ENCODE data around the gene ZNF367. TPM values are rescaled to one million over a fixed set of nuclear protein-coding genes. Genes with fewer than 3 reads are reported as not detected.

Gene ZNF367
- total RNA-seq, 1 experiment from 2014 or later: 14.0 TPM

DNA sequence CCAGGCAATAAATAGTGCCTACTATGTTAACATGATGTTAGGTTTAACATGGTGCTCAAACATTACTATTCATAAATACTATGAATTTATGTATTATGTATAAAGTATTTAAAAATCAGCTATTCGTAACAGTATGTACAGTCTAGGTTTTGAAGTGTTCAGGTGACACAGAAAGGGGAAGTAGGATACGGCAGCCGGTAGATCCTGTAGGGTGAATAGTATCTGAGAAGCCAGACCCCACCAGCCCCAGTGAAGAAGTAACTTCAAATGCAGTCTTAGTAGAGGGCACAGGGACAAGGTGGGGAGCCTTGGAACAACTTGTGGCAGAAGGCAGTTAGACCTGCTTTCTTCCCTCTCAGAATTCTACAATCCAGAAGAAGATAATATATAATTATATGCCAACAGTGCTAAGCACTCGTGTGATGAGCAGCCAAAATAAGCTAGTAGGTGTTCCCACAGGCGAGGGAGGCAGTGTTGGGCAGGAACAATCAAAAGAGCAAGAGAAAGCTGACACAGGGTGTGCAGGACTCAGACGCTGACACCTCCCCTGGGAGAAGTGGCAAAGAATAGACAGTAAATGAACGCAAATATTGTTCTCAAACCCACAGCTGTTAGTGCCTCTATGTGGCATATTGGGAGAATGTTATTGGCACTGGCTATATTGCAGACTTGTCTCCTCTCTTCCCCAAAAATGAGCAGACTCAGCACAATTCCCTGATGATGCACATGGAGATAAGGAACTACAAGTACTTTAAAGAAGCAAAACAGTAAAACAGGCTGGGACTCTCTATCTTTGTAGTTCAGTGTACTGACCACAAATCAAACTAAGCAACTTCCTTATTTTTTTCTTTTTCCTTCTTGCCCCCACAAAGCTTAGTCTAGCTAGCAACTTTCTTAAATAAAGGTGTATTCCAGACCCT, 4.6 kb downstream of the ZNF367 start:
- Histone ChIP-seq H3K27me3 (ENCODE audit: insufficient read depth, low read depth) (no peaks in the 10 kb centered on the region), H3K79me2 (ENCODE audit: low read depth) (peaks cover 77% of the 10 kb centered on the region), H3K36me3 (ENCODE audit: low read depth) (no peaks in the 10 kb centered on the region), H3K4me2 (no peak overlapping the region), H2AFZ (no peak overlapping the region), H3K9me2 (ENCODE audit: insufficient read depth) (no peaks in the 10 kb centered on the region), H3K9me3 (ENCODE audit: insufficient read depth, low read depth) (no peaks in the 10 kb centered on the region), H3K4me1 (replicated peaks; ENCODE audit: insufficient read depth) (peaks cover 8% of the 10 kb centered on the region; the same call in 1 of the 2 replicates), H3K27ac (no peak overlapping the region), H3K4me3 (no peak overlapping the region), H4K20me1 (ENCODE audit: insufficient read depth) (no peaks in the 10 kb centered on the region; the same call in 1 of the 2 replicates), H3F3A (ENCODE audit: insufficient read depth, low read depth) (peaks cover 26% of the 10 kb centered on the region; the same call in 1 of the 2 replicates)
- intact Hi-C loops (cut with micrococcal nuclease; ENCODE audit: unreplicated experiment): loop anchor here (10.0 kb wide), 1 partner anchor 241 kb away; the partner anchor contains the start of gene PRXL2C
- no TSS peak for BruUV-seq (replicated peaks)
- no peak for TF ChIP-seq EZH2 (IDR thresholded peaks at IDR 0.05; ENCODE audit: low read depth)
- TF ChIP-seq, protein P1, sequence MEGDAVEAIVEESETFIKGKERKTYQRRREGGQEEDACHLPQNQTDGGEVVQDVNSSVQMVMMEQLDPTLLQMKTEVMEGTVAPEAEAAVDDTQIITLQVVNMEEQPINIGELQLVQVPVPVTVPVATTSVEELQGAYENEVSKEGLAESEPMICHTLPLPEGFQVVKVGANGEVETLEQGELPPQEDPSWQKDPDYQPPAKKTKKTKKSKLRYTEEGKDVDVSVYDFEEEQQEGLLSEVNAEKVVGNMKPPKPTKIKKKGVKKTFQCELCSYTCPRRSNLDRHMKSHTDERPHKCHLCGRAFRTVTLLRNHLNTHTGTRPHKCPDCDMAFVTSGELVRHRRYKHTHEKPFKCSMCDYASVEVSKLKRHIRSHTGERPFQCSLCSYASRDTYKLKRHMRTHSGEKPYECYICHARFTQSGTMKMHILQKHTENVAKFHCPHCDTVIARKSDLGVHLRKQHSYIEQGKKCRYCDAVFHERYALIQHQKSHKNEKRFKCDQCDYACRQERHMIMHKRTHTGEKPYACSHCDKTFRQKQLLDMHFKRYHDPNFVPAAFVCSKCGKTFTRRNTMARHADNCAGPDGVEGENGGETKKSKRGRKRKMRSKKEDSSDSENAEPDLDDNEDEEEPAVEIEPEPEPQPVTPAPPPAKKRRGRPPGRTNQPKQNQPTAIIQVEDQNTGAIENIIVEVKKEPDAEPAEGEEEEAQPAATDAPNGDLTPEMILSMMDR (conservative IDR thresholded peaks at IDR 0.05): no peak
- no peak for DNase-seq
- ChIA-PET CTCF (no interaction called here), POLR2A (ENCODE audit: unreplicated experiment) (no interaction called here)

DNA sequence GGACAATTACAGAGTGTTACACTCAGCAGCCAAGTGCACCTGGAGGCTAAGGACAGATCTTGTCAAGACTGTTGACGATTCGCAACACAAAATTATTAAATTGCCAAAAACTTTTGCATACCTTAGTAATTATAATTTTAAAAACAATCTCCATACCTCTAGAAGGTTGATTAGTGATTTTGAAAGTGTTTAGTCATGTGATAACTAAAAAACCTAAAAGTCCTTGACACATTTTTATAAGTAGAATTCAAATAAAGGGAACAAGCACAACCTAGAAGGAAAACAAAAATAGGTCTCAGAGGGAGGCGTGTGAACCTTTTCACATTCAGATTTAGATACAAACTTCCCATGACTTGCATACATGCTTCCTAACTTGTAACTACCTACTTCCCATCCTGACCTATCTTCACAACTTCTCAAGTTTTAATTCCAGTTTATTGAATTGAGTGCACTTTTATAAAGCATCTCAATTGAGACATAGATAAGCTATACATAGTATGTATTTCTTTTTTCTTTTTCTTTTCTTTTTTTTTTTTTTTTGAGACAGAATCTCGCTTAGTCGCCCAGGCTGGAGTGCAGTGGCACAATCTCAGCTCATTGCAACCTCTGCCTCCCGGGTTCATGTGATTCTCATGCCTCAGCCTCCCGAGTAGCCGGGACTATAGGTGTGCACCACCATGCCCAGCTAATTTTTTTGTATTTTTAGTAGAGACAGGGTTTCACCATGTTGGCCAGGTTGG, 5.8 kb downstream of the ZNF367 start:
- no peak overlapping the region for H2AFZ ChIP-seq
- no peaks in the 10 kb centered on the region; the same call in 1 of the 2 replicates for H4K20me1 ChIP-seq (ENCODE audit: insufficient read depth)
- POLR2A ChIA-PET (ENCODE audit: unreplicated experiment): interaction anchor here (0.7 kb wide), 1 partner anchor 37 kb away, joined by 3 read pairs; the partner anchor contains the start of gene HABP4
- no peaks in the 10 kb centered on the region for H3K9me3 ChIP-seq (ENCODE audit: insufficient read depth, low read depth)
- H3K4me1 ChIP-seq (replicated peaks; ENCODE audit: insufficient read depth): peaks cover 8% of the 10 kb centered on the region; the same call in 1 of the 2 replicates
- intact Hi-C loops (cut with micrococcal nuclease; ENCODE audit: unreplicated experiment): loop anchor here (10.0 kb wide), 1 partner anchor 242 kb away; the partner anchor contains the start of gene PRXL2C
- peaks cover 20% of the 10 kb centered on the region; the same call in 1 of the 2 replicates for H3F3A ChIP-seq (ENCODE audit: insufficient read depth, low read depth)
- BruUV-seq (replicated peaks): no TSS peak
- CTCF ChIA-PET: no interaction called here
- TF ChIP-seq EZH2 (IDR thresholded peaks at IDR 0.05; ENCODE audit: low read depth): no peak
- TF ChIP-seq, protein P1 (conservative IDR thresholded peaks at IDR 0.05): no peak
- H3K4me2 ChIP-seq: no peak overlapping the region
- no peak for DNase-seq
- H3K36me3 ChIP-seq (ENCODE audit: low read depth): no peaks in the 10 kb centered on the region
- H3K27me3 ChIP-seq (ENCODE audit: insufficient read depth, low read depth): no peaks in the 10 kb centered on the region
- H3K4me3 ChIP-seq: no peak overlapping the region
- no peaks in the 10 kb centered on the region for H3K9me2 ChIP-seq (ENCODE audit: insufficient read depth)
- H3K79me2 ChIP-seq (ENCODE audit: low read depth): peaks cover 81% of the 10 kb centered on the region
- no peak overlapping the region for H3K27ac ChIP-seq

DNA sequence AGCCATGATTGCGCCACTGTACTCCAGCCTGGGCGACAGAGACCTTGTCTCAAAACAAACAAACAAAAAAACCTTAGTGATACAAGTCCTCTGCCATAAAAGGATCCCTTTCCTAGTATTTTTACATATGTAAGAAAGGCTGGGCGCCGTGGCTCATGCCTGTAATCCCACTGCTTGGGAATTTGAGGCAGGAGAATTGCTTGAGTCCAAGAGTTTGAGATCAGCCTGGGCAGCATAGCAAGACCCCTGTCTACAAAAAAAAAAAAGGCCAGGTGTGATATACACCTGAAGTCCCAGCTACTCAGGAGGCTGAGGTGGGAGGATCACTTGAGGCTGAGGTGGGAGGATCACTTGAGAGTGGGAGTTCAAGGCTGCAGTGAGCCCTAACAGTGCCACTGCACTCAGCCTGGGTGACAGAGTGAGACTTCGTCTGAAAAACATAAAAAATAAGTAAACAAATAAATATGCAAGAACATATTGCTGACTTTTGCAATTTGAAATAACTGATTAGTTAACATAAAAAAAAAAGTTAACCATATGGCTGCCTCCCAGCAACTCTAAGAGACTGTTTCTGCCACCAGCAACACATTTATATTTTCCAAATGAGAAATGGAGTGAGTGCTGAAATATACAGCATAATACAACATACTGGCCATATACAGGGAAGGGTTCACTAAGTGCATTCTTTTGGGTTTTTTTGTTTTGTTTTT, 6.9 kb downstream of the ZNF367 start:
- H3F3A ChIP-seq (ENCODE audit: insufficient read depth, low read depth): peaks cover 14% of the 10 kb centered on the region; the same call in 1 of the 2 replicates
- H3K4me3 ChIP-seq: no peak overlapping the region
- POLR2A ChIA-PET (ENCODE audit: unreplicated experiment): no interaction called here
- H3K9me2 ChIP-seq (ENCODE audit: insufficient read depth): no peaks in the 10 kb centered on the region
- no peak overlapping the region for H2AFZ ChIP-seq
- intact Hi-C loops (cut with micrococcal nuclease; ENCODE audit: unreplicated experiment): loop anchor here (10.0 kb wide), 1 partner anchor 244 kb away; the partner anchor contains the start of gene PRXL2C
- no peaks in the 10 kb centered on the region for H3K27me3 ChIP-seq (ENCODE audit: insufficient read depth, low read depth)
- H4K20me1 ChIP-seq (ENCODE audit: insufficient read depth): no peaks in the 10 kb centered on the region; the same call in 1 of the 2 replicates
- peaks cover 4% of the 10 kb centered on the region; the same call in 1 of the 2 replicates for H3K4me1 ChIP-seq (replicated peaks; ENCODE audit: insufficient read depth)
- no peak overlapping the region for H3K27ac ChIP-seq
- H3K4me2 ChIP-seq: no peak overlapping the region
- TF ChIP-seq, protein P1 (conservative IDR thresholded peaks at IDR 0.05): no peak
- no peak for TF ChIP-seq EZH2 (IDR thresholded peaks at IDR 0.05; ENCODE audit: low read depth)
- H3K9me3 ChIP-seq (ENCODE audit: insufficient read depth, low read depth): no peaks in the 10 kb centered on the region
- CTCF ChIA-PET: interaction anchor here (0.6 kb wide), 1 partner anchor 412 kb away, joined by 5 read pairs; no protein-coding TSS in a partner anchor
- no peak for DNase-seq
- peaks cover 76% of the 10 kb centered on the region for H3K79me2 ChIP-seq (ENCODE audit: low read depth)
- no TSS peak for BruUV-seq (replicated peaks)
- no peaks in the 10 kb centered on the region for H3K36me3 ChIP-seq (ENCODE audit: low read depth)
